Stimulated activated CD4-positive, alpha-beta T cell treated with anti-CD3 and anti-CD28 coated beads, Interleukin-1b, Interleukin-23, amount 100 ng/mL, for 1 hour (primary cell): Measurements from ENCODE around the gene POU2F3.

Experiments
- DNase-seq, 2 donors: peaks; one replicate each; pipeline ENCODE4 v3.0.0-alpha.2; 2020; ENCODE audit warnings: low read depth in 2 of 2

POU2F3 gene

DNA sequence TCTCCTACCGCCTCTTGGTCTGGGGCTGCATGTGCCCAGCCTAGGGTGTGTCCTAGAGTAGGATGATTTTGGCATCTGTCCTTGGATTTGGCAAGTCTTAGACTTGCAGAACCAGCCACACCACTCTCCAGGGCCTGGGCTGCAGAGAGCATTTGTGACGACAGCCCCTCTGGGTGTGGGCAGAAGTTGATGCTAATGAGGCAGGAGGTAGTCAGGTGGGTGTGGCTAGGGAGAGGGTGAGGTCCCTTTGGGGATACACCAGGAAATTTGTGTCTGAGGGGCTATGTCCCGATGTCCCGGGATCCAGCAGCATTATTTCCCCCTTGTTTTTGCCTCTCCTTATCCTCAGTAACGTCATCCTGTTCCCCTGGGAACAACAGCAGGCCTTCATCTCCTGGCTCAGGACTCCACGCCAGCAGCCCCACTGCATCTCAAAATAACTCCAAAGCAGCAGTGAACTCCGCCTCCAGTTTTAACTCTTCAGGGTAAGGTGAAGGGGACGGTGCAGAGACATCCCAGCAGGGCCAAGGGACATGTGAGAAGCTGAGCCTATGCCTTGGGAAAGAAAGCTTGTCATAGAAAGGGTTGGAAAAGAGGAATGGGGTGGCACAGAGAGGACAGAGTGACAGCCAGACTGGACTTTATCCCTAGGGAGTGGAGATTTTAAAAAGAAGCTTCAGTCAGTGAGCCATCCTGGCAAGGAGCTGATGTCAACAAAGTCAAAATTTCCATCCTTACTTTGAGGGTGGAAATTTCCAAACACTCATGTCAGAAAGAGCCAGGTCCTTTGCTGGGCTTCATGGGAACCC, 77.1 kb downstream of the POU2F3 start:
- no peak for DNase-seq

- DNase-seq, result no peak
Measured at GRCh38 chr11:120317689-120318480, 77.9 kb downstream of the POU2F3 start.

- DNase-seq, result no peak
Measured at GRCh38 chr11:120318906-120319305, 79.0 kb downstream of the POU2F3 start.

- DNase-seq, result no peak
Measured at GRCh38 chr11:120324932-120325810, 85.2 kb downstream of the POU2F3 start, which contains the start of gene TLCD5. TSS of gene TLCD5 (plus strand) at chr11:120325299. CDS start at chr11:120327442, 2,143 bp downstream.

- DNase-seq, result no peak
Measured at GRCh38 chr11:120326228-120326627, 86.3 kb downstream of the POU2F3 start.

GRCh38 chr11:120326845-120327281, 86.9 kb downstream of the POU2F3 start:
- no peak for DNase-seq

- DNase-seq, result no peak
Measured at GRCh38 chr11:120327311-120327710, 87.4 kb downstream of the POU2F3 start.

- no peak for DNase-seq
Measured at GRCh38 chr11:120329556-120329955, 89.6 kb downstream of the POU2F3 start.

DNA sequence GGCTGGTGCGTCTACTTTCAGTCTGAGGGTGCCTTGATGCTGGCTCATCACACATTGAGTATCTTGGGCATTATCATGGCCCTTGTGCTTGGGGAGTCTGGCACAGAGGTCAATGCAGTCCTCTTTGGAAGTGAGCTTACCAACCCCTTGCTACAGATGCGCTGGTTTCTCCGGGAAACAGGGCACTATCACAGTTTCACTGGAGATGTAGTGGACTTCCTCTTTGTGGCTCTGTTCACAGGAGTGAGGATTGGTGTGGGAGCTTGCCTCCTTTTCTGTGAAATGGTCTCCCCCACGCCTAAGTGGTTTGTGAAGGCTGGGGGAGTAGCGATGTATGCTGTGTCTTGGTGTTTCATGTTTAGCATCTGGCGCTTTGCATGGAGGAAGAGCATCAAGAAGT, 90.1 kb downstream of the POU2F3 start:
- no peak for DNase-seq

GRCh38 chr11:120331301-120331996, 91.5 kb downstream of the POU2F3 start:
- no peak for DNase-seq

DNA sequence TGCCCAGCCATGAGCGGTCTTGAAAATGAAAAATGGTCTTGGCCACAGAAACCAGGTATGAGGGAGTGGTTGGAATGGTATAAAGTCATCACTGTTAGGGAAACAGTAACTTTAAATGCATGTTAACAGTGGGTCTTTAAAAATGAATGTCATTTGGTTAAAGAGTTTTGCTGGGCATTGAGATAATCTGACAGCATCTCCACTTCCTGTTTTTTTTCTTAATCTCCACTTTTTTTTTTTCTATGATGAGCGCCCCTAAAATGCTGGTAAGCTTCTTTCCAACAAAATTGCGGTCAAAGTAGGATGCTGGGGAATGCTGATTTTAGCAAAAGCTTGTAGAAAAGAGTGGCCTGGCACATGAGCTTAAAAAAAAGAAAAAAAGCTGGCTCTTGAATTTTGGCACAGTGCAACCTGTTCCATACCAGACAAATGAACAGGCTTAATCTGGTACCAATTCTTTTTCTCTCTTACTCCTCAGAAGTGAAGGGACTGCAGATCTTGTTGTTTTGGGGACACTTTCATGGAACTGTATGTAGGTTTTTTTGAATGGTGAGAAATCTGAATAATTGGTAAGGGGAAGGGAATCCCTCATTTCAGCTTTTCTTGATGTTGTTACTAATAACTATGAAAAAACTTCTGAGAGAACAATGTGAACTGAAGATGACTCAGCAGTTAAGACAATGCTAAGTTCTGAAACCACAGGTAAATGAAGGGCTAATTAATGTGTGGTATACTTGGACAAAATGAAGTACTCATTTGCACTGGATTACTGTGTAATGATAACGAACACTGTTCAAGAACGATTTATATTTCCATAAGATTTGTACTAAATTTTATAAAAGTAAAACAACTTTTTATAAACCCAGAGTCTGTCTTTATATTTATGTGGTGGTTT, 93.1 kb downstream of the POU2F3 start:
- no peak for DNase-seq

GRCh38 chr11:120333801-120334200, 93.9 kb downstream of the POU2F3 start:
- DNase-seq, result no peak

DNA sequence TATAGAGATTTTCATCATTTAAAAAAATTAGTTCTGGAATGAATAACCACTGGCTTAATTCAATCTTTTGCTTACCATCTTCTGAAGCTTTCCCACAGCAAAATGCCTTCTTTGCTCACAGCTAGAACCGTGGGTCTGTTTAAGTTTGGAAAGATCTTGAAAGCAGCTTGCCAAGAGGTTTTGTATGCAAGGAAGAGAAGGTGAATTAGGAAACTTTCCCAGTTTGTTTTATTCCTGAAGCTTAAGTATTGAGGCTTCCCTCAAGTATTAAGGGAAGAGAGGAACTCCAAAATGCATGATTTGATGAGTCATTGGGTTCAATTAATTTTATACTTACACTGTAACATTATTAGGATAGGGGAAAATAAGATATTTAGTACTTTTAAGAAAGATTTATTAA, 94.4 kb downstream of the POU2F3 start:
- no peak for DNase-seq

GRCh38 chr11:120334894-120335462, 95.0 kb downstream of the POU2F3 start:
- DNase-seq, result no peak

DNA sequence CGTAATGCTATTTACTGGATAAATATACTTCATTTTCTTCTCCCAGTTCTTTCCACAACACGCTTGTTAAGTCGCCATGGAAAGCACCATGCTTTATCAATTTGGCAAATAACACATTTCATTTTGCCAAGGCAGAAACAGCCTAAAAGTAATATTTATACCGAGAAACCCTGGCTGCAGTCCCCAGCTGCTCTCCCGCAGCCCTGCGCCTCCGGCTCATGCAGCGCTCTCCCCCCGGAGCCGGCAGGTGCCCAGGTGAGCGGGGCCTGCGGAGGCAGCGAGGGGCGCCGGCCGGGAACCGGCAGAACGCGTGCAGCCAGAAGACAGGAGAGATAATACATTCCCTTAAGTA, 95.6 kb downstream of the POU2F3 start:
- no peak for DNase-seq

DNA sequence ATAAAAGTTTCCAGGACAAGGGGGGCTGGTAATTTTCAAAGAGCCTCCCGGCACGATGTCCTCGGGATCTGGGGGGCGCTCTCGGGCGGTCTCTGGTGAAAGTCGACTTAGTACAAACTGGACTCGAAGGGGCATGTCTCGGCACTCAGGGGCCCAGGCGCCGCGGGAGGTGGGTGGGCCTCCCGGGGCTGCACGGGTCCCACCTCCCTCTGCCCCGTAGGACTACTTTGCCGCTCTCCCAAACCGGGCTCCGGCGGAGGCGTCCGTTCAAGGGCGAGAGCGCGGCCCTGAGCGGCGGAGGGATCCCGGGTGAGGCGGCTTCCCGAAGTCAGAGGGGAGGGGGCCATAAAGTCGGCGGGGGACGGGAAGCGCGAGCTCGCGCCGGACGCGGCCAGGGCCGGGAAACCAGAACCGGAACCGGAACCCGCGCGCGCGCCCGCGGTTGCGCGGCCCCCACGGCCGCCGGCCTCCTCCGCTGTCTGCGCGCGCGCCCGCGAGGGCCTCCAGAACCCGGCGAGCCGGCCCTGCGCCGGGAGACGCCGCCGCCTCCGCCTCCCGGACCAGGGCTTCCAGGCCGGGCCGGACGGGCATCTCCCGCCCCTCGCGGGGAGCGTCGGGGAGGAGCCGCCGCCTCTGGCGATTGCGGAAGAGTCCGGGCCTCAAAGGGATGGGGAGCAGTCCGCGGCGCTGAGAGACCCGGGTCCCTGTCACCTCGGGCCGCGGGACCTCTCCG, 96.1 kb downstream of the POU2F3 start, which contains the start of gene ARHGEF12:
ARHGEF12 (plus strand) TSS at position 506 of the 733 bp plus-strand sequence. CDS start 831 bp downstream, outside the sequence.
- peak; percentile 32 to 62 for DNase-seq

GRCh38 chr11:120336641-120337354, 96.9 kb downstream of the POU2F3 start:
- no peak for DNase-seq

DNA sequence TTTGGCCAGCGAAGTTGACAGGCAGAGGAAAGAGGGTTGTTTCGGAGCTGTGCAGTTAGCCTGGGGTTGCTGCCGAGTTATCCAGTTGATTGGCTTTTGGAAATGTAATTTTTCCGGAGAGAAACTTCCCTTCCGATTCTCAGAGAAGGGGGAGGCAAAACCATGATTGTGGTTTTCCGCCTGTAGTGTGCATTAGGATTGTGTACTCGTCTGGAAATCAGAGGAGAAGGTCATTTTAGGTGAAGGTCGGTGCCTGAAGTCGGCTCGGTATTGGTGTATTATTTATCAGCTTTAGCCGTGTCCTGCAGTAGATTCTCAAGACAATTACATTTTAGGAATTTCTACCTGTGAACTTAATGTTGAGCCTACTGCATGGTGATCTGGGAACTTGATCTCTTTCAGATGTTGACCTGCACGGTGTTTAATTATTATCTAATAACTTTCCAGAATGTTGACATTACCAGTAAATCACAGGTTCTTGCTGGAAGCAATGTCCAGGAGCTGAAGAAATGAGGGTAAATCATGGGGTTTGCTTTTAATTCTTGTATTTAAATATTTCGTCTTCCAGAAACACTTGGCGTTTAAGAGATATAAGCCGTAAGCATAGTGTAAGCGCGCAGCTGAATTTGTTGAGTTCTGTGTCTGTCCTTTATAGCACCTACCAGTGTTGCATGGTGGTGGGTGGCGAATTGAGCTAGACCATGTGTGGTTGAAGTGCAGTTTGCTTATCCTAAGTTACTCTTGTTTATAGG, 97.6 kb downstream of the POU2F3 start:
- no peak for DNase-seq
